CD4-positive, alpha-beta T cell (primary cell): ENCODE measurements around the gene PLIN4. TPM values are rescaled to one million over a fixed set of nuclear protein-coding genes. Genes with fewer than 3 reads are reported as not detected.

ENCODE experiments used
- ATAC-seq: fragments of 200-7000 bp; cut with Tn5 transposase; one replicate; pipeline ENCODE4 v1.10.0; 2022; ENCODE audit warnings: mild to moderate bottlenecking; ENCODE audit not compliant: poor library complexity
- CTCF ChIA-PET: fragments of 350-600 bp; sonication (Branson Sonifier 250); formaldehyde crosslinking; loops from one replicate; lab custom pipeline; 2021; ENCODE audit warnings: antibody characterized with exemption, inconsistent platforms; lab: Charles Lee
- POLR2A ChIA-PET: fragments of 350-600 bp; sonication (Branson Sonifier 250); formaldehyde crosslinking; loops from one replicate; lab custom pipeline; 2021; ENCODE audit warnings: antibody characterized with exemption, inconsistent platforms; lab: Charles Lee
- DNase-seq, 14 experiments: peaks; one replicate each; pipeline ENCODE4 v3.0.0-alpha.2; 2013 to 2020; ENCODE audit warnings: mixed read lengths in 2 of 14
- H3K27ac ChIP-seq, 2 donors: one replicate each; pipeline versions ENCODE4 v1.5.1 to v1.7.0; 2013; ENCODE audit warnings: low read length in 2 of 2, low read depth in 1 of 2, mild to moderate bottlenecking in 1 of 2
- H3K27me3 ChIP-seq, 2 experiments: 1 replicate in 1 of 2; 2 replicates in 1 of 2; pipeline versions ENCODE4 v1.6.1 to v1.7.0; 2013; ENCODE audit warnings: low read length in 2 of 2, control low read depth in 1 of 2, mild to moderate bottlenecking in 1 of 2, moderate library complexity in 1 of 2; ENCODE audit not compliant: insufficient read depth in 2 of 2, control insufficient read depth in 1 of 2
- H3K36me3 ChIP-seq: one replicate; pipeline ENCODE4 v1.6.1; 2013; ENCODE audit warnings: low read length, control low read depth; ENCODE audit not compliant: insufficient read depth
- H3K4me1 ChIP-seq: one replicate; pipeline ENCODE4 v1.6.1; 2013; ENCODE audit warnings: low read length, control low read depth; ENCODE audit not compliant: insufficient read depth
- H3K4me3 ChIP-seq: one replicate; pipeline ENCODE4 v1.5.1; 2013; ENCODE audit warnings: mild to moderate bottlenecking, low read length, moderate library complexity
- H3K9me3 ChIP-seq, 2 experiments: 1 replicate in 1 of 2; 2 replicates in 1 of 2; pipeline versions ENCODE4 v1.6.1 to v1.7.0; 2013; ENCODE audit warnings: low read length in 2 of 2, mild to moderate bottlenecking in 2 of 2, control low read depth in 1 of 2, moderate library complexity in 1 of 2; ENCODE audit not compliant: control insufficient read depth in 1 of 2, insufficient read depth in 1 of 2
- H3K27ac Mint-ChIP-seq: one replicate; pipeline ENCODE4 v1.8.0; 2020; ENCODE audit warnings: mixed read lengths
- H3K27me3 Mint-ChIP-seq: one replicate; pipeline ENCODE4 v1.8.0; 2021; ENCODE audit warnings: mixed read lengths
- H3K36me3 Mint-ChIP-seq: one replicate; pipeline ENCODE4 v1.8.0; 2021; ENCODE audit warnings: low read depth, mixed read lengths
- H3K4me1 Mint-ChIP-seq: one replicate; pipeline ENCODE4 v1.8.0; 2021; ENCODE audit warnings: low read depth, mixed read lengths
- H3K4me3 Mint-ChIP-seq: one replicate; pipeline ENCODE4 v1.8.0; 2020; ENCODE audit warnings: mild to moderate bottlenecking, mixed read lengths
- H3K9me3 Mint-ChIP-seq: one replicate; pipeline ENCODE4 v1.8.0; 2020; ENCODE audit warnings: mixed read lengths
- intact Hi-C, 2 experiments: fragments of 100-400 bp; cut with DNase I in 1 of 2; cut with micrococcal nuclease in 1 of 2; formaldehyde crosslinking; loops; one replicate each; pipeline versions ENCODE4 v1.15.1 to v1.9.0; 2023 to 2025; cut with DNase I, micrococcal nuclease
- total RNA-seq, 174 experiments: library from RNA in 2 of 174; stranded (reverse) in 2 of 174; gene quantifications; one replicate each; pipeline ENCODE4 v1.2.3 and lab custom pipeline; 2021 to 2026
- TF ChIP-seq, protein P1 (sequence below): fragments of 200-600 bp; IDR thresholded peaks from one replicate; pipeline ENCODE4 v1.8.0; 2022; ENCODE audit warnings: antibody characterized with exemption, mild to moderate bottlenecking

Gene PLIN4
- total RNA-seq, 2 experiments from 2014 or later, result not detected

DNA sequence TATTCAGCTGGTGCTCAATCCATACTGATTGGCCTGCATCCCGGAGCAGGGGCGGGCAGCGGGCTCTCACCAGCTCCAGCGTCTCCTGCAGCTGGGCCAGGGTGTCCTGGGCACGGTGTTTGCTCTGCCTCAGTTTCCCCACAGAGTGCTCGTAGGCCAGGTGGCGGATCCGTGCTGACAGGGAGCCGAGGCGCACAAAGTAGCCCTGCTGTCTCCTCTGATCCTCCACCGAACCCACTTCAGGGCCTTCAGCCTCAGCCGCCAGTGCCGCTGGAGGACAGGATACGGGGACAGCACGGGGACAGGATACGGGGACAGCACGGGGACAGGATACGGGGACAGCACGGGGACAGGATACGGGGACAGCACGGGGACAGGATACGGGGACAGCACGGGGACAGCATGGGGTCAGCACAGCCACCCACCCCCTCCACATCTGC is 7.3 kb upstream of the PLIN4 start:
- H3K27me3 ChIP-seq, result no peaks in the 10 kb centered on the region
- no peaks in the 10 kb centered on the region for H3K4me1 ChIP-seq
- Mint-ChIP-seq H3K27ac (no peak overlapping the region), H3K27me3 (no peaks in the 10 kb centered on the region), H3K4me3 (no peak overlapping the region), H3K36me3 (no peaks in the 10 kb centered on the region), H3K4me1 (no peaks in the 10 kb centered on the region), H3K9me3 (no peaks in the 10 kb centered on the region)
- ATAC-seq, result no peak
- H3K36me3 ChIP-seq, result no peaks in the 10 kb centered on the region
- intact Hi-C loops, result loop anchor here (2.0 to 5.0 kb wide), 2 partner anchors 259 to 278 kb away; partner anchors contain the start of gene YJU2 (in 1 of the 2)
- DNase-seq, result no peak
- H3K4me3 ChIP-seq, result no peak overlapping the region
- no peaks in the 10 kb centered on the region for H3K9me3 ChIP-seq
- ChIA-PET CTCF (interaction anchor here (0.6 to 1.3 kb wide), 6 partner anchors 9 to 424 kb away, joined by 3 to 7 read pairs (median 4); partner anchors contain the start of genes PLIN5 and YJU2), POLR2A (interaction anchor here (0.7 kb wide), 1 partner anchor 10 kb away, joined by 3 read pairs; the partner anchor contains the start of gene PLIN5)
- TF ChIP-seq, protein P1, sequence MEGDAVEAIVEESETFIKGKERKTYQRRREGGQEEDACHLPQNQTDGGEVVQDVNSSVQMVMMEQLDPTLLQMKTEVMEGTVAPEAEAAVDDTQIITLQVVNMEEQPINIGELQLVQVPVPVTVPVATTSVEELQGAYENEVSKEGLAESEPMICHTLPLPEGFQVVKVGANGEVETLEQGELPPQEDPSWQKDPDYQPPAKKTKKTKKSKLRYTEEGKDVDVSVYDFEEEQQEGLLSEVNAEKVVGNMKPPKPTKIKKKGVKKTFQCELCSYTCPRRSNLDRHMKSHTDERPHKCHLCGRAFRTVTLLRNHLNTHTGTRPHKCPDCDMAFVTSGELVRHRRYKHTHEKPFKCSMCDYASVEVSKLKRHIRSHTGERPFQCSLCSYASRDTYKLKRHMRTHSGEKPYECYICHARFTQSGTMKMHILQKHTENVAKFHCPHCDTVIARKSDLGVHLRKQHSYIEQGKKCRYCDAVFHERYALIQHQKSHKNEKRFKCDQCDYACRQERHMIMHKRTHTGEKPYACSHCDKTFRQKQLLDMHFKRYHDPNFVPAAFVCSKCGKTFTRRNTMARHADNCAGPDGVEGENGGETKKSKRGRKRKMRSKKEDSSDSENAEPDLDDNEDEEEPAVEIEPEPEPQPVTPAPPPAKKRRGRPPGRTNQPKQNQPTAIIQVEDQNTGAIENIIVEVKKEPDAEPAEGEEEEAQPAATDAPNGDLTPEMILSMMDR, result no peak
- H3K27ac ChIP-seq, result no peak overlapping the region

DNA sequence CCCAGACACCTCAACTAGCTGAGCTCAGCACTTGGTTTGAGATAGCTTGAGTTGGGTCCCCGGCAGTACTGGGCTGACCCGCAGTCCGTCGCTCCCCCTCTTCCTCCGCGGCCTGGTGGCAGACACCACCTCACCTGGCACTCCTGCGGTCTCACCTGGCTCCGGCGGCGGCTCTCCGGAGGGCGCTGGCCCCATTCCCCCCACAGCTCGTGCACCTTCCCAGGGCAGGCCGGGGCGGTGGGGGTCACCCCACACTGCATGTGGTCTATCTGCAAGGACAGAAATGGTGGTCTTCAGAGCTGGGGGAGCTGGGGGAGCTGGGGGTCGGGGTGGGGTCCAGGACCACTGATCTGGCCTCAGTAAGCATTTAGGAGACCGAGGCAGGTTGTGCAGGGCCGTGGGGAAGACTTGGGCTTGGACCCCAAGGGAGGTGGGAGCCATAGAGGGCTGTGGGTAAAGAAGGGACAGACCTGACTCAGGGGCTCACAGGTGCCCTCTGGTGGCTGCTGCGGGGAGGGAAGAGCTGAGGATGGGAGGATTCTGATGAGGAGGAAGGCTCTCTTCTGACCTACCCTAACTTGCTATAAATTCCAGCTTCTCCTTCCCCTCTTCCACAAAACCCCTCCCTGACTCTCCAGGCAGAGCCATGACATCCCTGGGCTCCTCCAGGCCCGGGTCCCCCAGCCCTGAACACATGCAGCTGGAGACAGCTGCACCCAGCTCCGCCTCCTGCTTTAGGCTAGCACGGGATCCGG is 6.7 kb upstream of the PLIN4 start:
- no peak overlapping the region for H3K27ac Mint-ChIP-seq
- no peaks in the 10 kb centered on the region for H3K9me3 Mint-ChIP-seq
- no peaks in the 10 kb centered on the region for H3K36me3 ChIP-seq
- no peaks in the 10 kb centered on the region for H3K4me1 Mint-ChIP-seq
- DNase-seq, result peak; percentile 49 to 77 (median 62)
- H3K9me3 ChIP-seq, result no peaks in the 10 kb centered on the region
- CTCF ChIA-PET, result interaction anchor here (0.6 to 1.3 kb wide), 6 partner anchors 8 to 425 kb away, joined by 3 to 7 read pairs (median 4); partner anchors contain the start of genes PLIN5 and YJU2
- no peaks in the 10 kb centered on the region for H3K27me3 ChIP-seq
- intact Hi-C loops, result loop anchor here (2.0 to 5.0 kb wide), 2 partner anchors 258 to 278 kb away; partner anchors contain the start of gene YJU2 (in 1 of the 2)
- TF ChIP-seq, protein P1, result peak; percentile 47
- H3K36me3 Mint-ChIP-seq, result no peaks in the 10 kb centered on the region
- peak; percentile 78 for ATAC-seq
- no peaks in the 10 kb centered on the region for H3K27me3 Mint-ChIP-seq
- H3K4me3 ChIP-seq, result no peak overlapping the region
- H3K4me1 ChIP-seq, result no peaks in the 10 kb centered on the region
- H3K4me3 Mint-ChIP-seq, result no peak overlapping the region
- no peak overlapping the region for H3K27ac ChIP-seq
- POLR2A ChIA-PET, result interaction anchor here (0.7 kb wide), 1 partner anchor 10 kb away, joined by 3 read pairs; the partner anchor contains the start of gene PLIN5

GRCh38 chr19:4523306-4524110 is 5.2 kb upstream of the PLIN4 start:
- no peaks in the 10 kb centered on the region for H3K4me1 Mint-ChIP-seq

More at GRCh38 chr19:4523306-4524110, 5.2 kb upstream of the PLIN4 start:
- Mint-ChIP-seq H3K9me3 (no peaks in the 10 kb centered on the region), H3K27ac (no peak overlapping the region), H3K4me3 (no peak overlapping the region), H3K36me3 (no peaks in the 10 kb centered on the region), H3K27me3 (no peaks in the 10 kb centered on the region)
- H3K36me3 ChIP-seq, result no peaks in the 10 kb centered on the region
- POLR2A ChIA-PET, result interaction anchor here (1.3 kb wide), 1 partner anchor 52 kb away, joined by 3 read pairs; no protein-coding TSS in a partner anchor
- DNase-seq, result peak in 7 of 14 experiments; percentile 5 to 59 (median 14)
- intact Hi-C loops, result loop anchor here (2.0 kb wide), 1 partner anchor 257 kb away; no protein-coding TSS in a partner anchor
- TF ChIP-seq, protein P1, result peak; percentile 41
- CTCF ChIA-PET, result interaction anchor here (0.8 to 1.0 kb wide), 2 partner anchors 12 to 52 kb away, joined by 3 read pairs; partner anchors contain the start of gene PLIN5
- no peaks in the 10 kb centered on the region for H3K27me3 ChIP-seq
- H3K27ac ChIP-seq, result no peak overlapping the region
- no peaks in the 10 kb centered on the region for H3K4me1 ChIP-seq
- no peak for ATAC-seq
- peaks cover 0 to 7% of the 10 kb centered on the region in 2 experiments for H3K9me3 ChIP-seq
- H3K4me3 ChIP-seq, result no peak overlapping the region
